ENCODE measurements around the gene ZCCHC14. TPM values are rescaled to one million over a fixed set of nuclear protein-coding genes. Genes with fewer than 3 reads are reported as not detected.

Gene ZCCHC14
- total and polyA plus RNA-seq, 2 of the 13 experiments (the other 11 are each of a cell fraction or from before 2014, with no cell fraction given), result 12.4 to 12.5 TPM

DNA sequence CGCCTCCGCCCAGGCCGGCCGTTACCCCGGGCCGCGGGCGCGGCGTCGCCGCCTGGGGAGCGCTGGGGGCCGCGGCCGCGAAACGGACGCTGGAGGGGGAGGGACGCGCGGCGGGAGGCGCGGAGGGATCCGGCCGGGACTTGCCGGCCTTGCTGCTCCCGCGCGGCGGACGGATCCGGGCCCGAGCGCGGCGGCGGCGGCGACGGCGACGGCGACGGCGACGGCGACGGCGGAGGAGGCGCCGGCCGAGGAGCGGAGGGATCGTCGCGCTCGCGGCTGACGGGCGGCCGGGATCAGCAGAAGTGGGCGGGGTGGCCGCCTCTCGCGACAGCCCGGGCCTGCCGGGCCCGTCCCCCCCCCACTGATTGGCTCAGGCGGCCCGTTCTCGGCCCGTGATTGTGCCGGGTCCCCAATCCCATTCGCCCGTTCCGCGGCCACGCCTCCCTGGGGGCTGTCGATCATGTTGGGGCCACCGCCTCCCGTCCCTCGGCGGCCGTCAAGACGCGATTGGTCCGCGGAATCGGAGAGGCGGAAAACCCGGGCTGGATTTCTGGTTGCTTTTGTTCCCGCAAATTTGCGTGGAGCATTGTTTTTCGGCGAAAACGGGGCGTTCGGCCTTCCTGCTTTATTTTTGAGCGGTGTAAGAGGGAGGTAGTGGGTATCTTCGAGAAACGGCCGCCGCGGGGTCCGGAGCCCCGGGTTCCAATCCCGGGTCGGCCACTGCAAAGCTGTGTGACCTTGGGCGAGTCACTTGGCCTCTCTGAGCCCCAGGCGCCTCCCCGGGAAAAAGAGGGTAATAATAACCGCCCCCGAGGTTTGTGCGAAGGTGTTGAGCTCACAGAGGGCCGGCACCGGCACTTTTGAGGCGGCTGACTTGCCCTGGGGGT is at the start of gene ZCCHC14 (continued):
- TF ChIP-seq, protein P1, sequence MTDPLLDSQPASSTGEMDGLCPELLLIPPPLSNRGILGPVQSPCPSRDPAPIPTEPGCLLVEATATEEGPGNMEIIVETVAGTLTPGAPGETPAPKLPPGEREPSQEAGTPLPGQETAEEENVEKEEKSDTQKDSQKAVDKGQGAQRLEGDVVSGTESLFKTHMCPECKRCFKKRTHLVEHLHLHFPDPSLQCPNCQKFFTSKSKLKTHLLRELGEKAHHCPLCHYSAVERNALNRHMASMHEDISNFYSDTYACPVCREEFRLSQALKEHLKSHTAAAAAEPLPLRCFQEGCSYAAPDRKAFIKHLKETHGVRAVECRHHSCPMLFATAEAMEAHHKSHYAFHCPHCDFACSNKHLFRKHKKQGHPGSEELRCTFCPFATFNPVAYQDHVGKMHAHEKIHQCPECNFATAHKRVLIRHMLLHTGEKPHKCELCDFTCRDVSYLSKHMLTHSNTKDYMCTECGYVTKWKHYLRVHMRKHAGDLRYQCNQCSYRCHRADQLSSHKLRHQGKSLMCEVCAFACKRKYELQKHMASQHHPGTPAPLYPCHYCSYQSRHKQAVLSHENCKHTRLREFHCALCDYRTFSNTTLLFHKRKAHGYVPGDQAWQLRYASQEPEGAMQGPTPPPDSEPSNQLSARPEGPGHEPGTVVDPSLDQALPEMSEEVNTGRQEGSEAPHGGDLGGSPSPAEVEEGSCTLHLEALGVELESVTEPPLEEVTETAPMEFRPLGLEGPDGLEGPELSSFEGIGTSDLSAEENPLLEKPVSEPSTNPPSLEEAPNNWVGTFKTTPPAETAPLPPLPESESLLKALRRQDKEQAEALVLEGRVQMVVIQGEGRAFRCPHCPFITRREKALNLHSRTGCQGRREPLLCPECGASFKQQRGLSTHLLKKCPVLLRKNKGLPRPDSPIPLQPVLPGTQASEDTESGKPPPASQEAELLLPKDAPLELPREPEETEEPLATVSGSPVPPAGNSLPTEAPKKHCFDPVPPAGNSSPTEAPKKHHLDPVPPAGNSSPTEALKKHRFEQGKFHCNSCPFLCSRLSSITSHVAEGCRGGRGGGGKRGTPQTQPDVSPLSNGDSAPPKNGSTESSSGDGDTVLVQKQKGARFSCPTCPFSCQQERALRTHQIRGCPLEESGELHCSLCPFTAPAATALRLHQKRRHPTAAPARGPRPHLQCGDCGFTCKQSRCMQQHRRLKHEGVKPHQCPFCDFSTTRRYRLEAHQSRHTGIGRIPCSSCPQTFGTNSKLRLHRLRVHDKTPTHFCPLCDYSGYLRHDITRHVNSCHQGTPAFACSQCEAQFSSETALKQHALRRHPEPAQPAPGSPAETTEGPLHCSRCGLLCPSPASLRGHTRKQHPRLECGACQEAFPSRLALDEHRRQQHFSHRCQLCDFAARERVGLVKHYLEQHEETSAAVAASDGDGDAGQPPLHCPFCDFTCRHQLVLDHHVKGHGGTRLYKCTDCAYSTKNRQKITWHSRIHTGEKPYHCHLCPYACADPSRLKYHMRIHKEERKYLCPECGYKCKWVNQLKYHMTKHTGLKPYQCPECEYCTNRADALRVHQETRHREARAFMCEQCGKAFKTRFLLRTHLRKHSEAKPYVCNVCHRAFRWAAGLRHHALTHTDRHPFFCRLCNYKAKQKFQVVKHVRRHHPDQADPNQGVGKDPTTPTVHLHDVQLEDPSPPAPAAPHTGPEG (CRISPR knock-in tag; IDR thresholded peaks at IDR 0.05), result no peak
- no peak for TF ChIP-seq PAX8 (CRISPR knock-in tag; IDR thresholded peaks at IDR 0.05; ENCODE audit: borderline replicate concordance)
- TF ChIP-seq ZBTB7B (CRISPR knock-in tag; IDR thresholded peaks at IDR 0.05), result no peak
- no peak for TF ChIP-seq CENPX (CRISPR knock-in tag; IDR thresholded peaks at IDR 0.05)
- TF ChIP-seq, protein P2, sequence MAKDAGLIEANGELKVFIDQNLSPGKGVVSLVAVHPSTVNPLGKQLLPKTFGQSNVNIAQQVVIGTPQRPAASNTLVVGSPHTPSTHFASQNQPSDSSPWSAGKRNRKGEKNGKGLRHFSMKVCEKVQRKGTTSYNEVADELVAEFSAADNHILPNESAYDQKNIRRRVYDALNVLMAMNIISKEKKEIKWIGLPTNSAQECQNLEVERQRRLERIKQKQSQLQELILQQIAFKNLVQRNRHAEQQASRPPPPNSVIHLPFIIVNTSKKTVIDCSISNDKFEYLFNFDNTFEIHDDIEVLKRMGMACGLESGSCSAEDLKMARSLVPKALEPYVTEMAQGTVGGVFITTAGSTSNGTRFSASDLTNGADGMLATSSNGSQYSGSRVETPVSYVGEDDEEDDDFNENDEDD (CRISPR knock-in tag; IDR thresholded peaks at IDR 0.05; ENCODE audit: borderline replicate concordance), result peak; percentile 64; the same call in 1 of the 2 replicates
- TF ChIP-seq, protein P3, sequence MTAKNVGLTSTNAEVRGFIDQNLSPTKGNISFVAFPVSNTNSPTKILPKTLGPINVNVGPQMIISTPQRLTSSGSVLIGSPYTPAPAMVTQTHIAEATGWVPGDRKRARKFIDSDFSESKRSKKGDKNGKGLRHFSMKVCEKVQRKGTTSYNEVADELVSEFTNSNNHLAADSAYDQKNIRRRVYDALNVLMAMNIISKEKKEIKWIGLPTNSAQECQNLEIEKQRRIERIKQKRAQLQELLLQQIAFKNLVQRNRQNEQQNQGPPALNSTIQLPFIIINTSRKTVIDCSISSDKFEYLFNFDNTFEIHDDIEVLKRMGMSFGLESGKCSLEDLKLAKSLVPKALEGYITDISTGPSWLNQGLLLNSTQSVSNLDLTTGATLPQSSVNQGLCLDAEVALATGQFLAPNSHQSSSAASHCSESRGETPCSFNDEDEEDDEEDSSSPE (CRISPR knock-in tag; IDR thresholded peaks at IDR 0.05), result peak; percentile 45; the same call in 1 of the 2 replicates
- 0 out of 2 replicates have a peak, but pooled peaks have one; percentile 66 for TF ChIP-seq ZNF138 (CRISPR knock-in tag; IDR thresholded peaks at IDR 0.05; ENCODE audit: low read depth)
- TF ChIP-seq, protein P4, sequence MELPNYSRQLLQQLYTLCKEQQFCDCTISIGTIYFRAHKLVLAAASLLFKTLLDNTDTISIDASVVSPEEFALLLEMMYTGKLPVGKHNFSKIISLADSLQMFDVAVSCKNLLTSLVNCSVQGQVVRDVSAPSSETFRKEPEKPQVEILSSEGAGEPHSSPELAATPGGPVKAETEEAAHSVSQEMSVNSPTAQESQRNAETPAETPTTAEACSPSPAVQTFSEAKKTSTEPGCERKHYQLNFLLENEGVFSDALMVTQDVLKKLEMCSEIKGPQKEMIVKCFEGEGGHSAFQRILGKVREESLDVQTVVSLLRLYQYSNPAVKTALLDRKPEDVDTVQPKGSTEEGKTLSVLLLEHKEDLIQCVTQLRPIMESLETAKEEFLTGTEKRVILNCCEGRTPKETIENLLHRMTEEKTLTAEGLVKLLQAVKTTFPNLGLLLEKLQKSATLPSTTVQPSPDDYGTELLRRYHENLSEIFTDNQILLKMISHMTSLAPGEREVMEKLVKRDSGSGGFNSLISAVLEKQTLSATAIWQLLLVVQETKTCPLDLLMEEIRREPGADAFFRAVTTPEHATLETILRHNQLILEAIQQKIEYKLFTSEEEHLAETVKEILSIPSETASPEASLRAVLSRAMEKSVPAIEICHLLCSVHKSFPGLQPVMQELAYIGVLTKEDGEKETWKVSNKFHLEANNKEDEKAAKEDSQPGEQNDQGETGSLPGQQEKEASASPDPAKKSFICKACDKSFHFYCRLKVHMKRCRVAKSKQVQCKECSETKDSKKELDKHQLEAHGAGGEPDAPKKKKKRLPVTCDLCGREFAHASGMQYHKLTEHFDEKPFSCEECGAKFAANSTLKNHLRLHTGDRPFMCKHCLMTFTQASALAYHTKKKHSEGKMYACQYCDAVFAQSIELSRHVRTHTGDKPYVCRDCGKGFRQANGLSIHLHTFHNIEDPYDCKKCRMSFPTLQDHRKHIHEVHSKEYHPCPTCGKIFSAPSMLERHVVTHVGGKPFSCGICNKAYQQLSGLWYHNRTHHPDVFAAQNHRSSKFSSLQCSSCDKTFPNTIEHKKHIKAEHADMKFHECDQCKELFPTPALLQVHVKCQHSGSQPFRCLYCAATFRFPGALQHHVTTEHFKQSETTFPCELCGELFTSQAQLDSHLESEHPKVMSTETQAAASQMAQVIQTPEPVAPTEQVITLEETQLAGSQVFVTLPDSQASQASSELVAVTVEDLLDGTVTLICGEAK (IDR thresholded peaks at IDR 0.05), result no peak
- TF ChIP-seq, protein P4 (CRISPR knock-in tag; IDR thresholded peaks at IDR 0.05), result no peak

Measured in HepG2 (cell line).